ENCODE measurements around the gene PRR20C.
"Not testable (repeated sequence)": the region's sequence is repeated elsewhere in the genome, so short reads cannot be mapped to it uniquely, and the experiment has no call there.

PRR20C gene

GRCh38 chr13:57153761-57154160, at the start of gene PRR20C:
PRR20C (plus strand) TSS chr13:57154061; CDS start chr13:57154448, 387 bp downstream.
- not testable (repeated sequence) for DNase-seq (ENCODE audit: low read depth)

GRCh38 chr13:57114945-57115344, 38.9 kb upstream of the PRR20C start:
- DNase-seq (ENCODE audit: low read depth): no peak

GRCh38 chr13:57123681-57124080, 30.2 kb upstream of the PRR20C start:
- no peak for DNase-seq (ENCODE audit: low read depth)

- DNase-seq (ENCODE audit: low read depth): no peak
These were observed 25.0 kb upstream of the PRR20C start for GRCh38 chr13:57128909-57129308.

- no peak for DNase-seq (ENCODE audit: low read depth)
These were observed 17.8 kb upstream of the PRR20C start for GRCh38 chr13:57136093-57136492.

GRCh38 chr13:57137585-57137984, 16.3 kb upstream of the PRR20C start:
- no peak for DNase-seq (ENCODE audit: low read depth)

GRCh38 chr13:57138988-57139387, 14.9 kb upstream of the PRR20C start:
- DNase-seq (ENCODE audit: low read depth): no peak

- DNase-seq (ENCODE audit: low read depth): not testable (repeated sequence)
These were observed 14.1 kb upstream of the PRR20C start for GRCh38 chr13:57139781-57140180.

- not testable (repeated sequence) for DNase-seq (ENCODE audit: low read depth)
These were observed 13.5 kb upstream of the PRR20C start, which contains the start of gene PRR20A for GRCh38 chr13:57140235-57140968. PRR20A (plus strand) TSS chr13:57140918; CDS start chr13:57141305, 387 bp downstream.

- DNase-seq (ENCODE audit: low read depth): not testable (repeated sequence)
These were observed 6.7 kb upstream of the PRR20C start, which contains the start of gene PRR20B for GRCh38 chr13:57147188-57147587. PRR20B (plus strand) TSS chr13:57147488; CDS start chr13:57147875, 387 bp downstream.

- not testable (repeated sequence) for DNase-seq (ENCODE audit: low read depth)
These were observed 5.8 kb upstream of the PRR20C start for GRCh38 chr13:57148106-57148505.

- not testable (repeated sequence) for DNase-seq (ENCODE audit: low read depth)
These were observed 6.5 kb downstream of the PRR20C start, which contains the start of gene PRR20D for GRCh38 chr13:57160332-57160731. PRR20D (plus strand) TSS chr13:57160632; CDS start chr13:57161019, 387 bp downstream.

- DNase-seq (ENCODE audit: low read depth): not testable (repeated sequence)
These were observed 13.0 kb downstream of the PRR20C start, which contains the start of gene PRR20E for GRCh38 chr13:57166897-57167296. PRR20E (plus strand) TSS chr13:57167197; CDS start chr13:57167584, 387 bp downstream.

GRCh38 chr13:57191667-57192066, 37.8 kb downstream of the PRR20C start:
- DNase-seq (ENCODE audit: low read depth): no peak
